Stimulated activated CD8-positive, alpha-beta memory T cell treated with anti-CD3 and anti-CD28 coated beads, Interleukin-7, amount 100 ng/mL, for 4 hours (primary cell): ENCODE results near the gene AHDC1.
"Not testable (repeated sequence)": the region's sequence is repeated elsewhere in the genome, so short reads cannot be mapped to it uniquely, and the experiment has no call there.

ENCODE experiments used
- DNase-seq, 2 donors: peaks; one replicate each; pipeline ENCODE4 v3.0.0-alpha.2; 2020; ENCODE audit warnings: low read depth in 2 of 2

The AHDC1 gene

GRCh38 chr1:27552911-27553420 lies 51.0 kb downstream of the AHDC1 start:
- DNase-seq: no peak

GRCh38 chr1:27551953-27552312 lies 52.0 kb downstream of the AHDC1 start:
- DNase-seq: no peak

- DNase-seq: no peak
Measured at GRCh38 chr1:27551170-27551952, 52.6 kb downstream of the AHDC1 start.

GRCh38 chr1:27550510-27551169 lies 53.3 kb downstream of the AHDC1 start:
- DNase-seq: no peak

- DNase-seq: no peak
Measured at GRCh38 chr1:27549807-27550408, 54.0 kb downstream of the AHDC1 start.

- no peak for DNase-seq
Measured at GRCh38 chr1:27548858-27549719, 54.9 kb downstream of the AHDC1 start.

- no peak for DNase-seq
Measured at GRCh38 chr1:27548136-27548853, 55.6 kb downstream of the AHDC1 start.

DNA sequence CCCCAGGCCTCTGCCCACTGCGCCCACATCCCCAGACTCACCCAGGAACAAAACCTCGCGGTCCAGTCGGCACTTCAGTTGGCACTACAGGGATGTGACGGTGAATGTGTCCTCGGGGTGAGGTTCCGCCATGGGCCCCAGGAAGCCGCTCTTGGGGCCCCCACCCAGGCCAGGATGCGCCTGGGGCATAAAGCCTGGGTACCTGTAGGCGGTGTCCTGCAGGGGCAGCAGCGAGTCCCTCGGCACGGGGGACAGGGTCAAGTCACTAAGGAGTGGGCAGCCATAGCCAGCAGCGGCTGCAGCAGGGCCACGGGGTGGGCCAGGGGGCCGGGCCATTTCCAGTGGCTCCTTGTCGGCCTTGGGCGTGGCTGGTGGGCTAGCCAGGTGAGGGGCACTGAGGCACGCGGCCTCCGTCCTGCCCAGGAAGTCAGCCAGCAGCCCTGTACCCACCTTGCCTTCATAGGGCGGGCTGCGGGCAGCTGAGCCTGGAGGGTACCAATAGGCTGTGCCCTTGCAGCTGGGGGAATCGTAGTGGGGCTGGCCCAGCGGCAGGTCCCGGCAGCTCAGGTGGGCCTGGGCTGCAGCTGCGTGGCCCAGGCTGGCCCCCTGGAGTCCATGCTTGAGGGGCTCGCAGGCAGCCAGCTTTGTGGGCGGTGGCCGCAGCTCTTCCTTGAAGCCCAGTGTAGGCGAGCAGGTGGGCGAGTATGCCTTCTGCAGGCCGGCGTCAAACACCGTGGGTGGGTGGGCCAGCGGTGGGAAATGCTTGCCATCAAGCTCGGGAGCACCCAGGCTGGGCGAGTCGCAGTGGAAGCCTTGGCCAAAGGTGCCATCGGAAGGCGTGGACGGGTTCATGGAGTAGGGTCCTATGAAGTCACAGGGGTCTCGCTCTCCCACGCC lies 56.5 kb downstream of the AHDC1 start:
- no peak for DNase-seq

DNA sequence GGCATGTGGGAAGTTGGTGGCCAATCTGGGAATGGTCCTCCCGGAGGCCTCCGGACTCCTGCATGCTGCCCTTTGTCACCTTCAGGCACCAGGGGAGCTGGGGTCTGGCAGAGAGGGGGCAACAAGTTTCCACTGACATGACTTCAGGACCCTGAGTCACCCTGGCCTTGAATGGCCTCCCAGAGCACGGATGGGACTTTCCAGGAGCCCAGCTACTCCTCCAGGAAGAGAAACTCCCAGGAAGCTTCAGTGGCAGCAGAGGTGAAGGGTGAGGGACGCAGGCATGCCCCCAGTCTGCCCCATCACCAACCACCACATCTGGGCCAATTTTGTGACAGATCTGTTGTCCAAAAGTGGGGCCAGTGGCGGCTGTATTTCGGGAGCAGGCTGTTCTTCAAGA lies 58.1 kb downstream of the AHDC1 start:
- DNase-seq: no peak

DNA sequence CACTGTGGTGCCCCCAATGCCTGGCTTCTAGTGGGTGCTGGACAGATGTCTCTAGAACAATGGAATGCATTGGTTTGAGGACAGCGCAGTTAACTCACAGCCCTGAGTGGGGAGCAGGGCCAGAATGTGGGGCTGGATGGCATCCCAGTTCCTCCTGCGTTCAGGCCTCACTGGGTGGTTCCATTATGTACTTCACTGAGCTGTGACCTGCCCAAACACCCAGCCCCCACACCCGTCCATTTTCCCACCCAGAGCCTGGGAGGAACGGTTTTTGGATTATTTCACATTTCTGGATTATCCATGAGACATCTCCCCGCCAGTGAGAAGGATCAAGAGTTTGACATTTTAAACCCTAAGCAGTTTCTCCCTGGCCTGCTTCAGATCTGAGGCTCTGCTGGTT lies 58.7 kb downstream of the AHDC1 start:
- DNase-seq: no peak

GRCh38 chr1:27544834-27545233 lies 59.1 kb downstream of the AHDC1 start:
- no peak for DNase-seq

- DNase-seq: no peak
Measured at GRCh38 chr1:27543284-27543683, 60.7 kb downstream of the AHDC1 start.

DNA sequence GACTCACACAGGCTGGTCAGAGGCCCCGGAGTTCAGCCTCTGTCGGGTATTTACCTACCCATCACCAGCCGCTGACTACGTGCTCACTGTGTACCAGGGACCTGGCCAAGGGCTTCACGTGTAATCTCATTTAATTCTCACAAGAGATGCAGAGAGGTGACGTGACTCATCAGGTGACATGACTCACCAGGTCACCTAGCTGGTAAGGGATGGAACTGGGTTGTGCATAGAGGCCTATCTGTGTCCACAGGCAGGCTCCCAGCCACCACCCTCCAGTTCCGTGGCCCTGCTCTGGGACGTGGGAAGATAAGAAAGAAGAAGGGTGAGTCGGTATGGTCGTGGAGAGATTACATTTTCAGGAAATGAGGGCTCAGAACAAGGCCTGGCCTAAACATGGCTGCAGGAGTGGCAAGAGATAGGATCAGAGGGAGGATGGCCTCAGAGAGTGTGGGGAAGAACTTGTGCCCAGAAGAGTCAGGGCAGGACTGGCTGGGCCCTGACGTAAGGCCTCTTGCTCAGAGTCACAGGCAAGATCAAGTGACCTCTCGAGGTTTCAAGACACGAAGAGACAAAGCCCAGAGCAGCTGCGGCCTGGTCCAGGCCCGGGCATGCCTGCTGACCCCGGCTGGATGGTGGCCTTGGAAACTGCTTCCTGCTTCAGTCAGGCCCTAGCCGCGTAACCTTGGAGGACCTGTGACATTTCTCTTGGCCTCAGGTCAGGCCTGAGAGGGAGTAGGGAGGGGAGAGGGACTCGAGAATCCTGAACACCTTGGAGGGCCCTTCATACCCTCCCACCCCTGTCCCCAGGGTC lies 61.3 kb downstream of the AHDC1 start:
- DNase-seq: no peak

GRCh38 chr1:27539901-27540861 lies 63.8 kb downstream of the AHDC1 start:
- DNase-seq: no peak

- no peak for DNase-seq
Measured at GRCh38 chr1:27538793-27539192, 65.2 kb downstream of the AHDC1 start.

- not testable (repeated sequence) for DNase-seq
Measured at GRCh38 chr1:27538305-27538676, 65.7 kb downstream of the AHDC1 start.

- no peak for DNase-seq
Measured at GRCh38 chr1:27536767-27537166, 67.2 kb downstream of the AHDC1 start.
